Occipital lobe (tissue), 2 donors: Measurements from ENCODE around the gene COL4A3. TPM values are rescaled to one million over a fixed set of nuclear protein-coding genes. Genes with fewer than 3 reads are reported as not detected.

ENCODE experiments used
- DNase-seq: peaks from one replicate; lab custom pipeline; 2025; lab: John Stamatoyannopoulos, UW
- total RNA-seq: library from RNA; depleted of rRNA; stranded (reverse); fragments of >200 nt; gene quantifications from one replicate; pipeline ENCODE4 v1.2.3, GENCODE V29; 2014

Gene COL4A3
- total RNA-seq, 1 donor from 2014 or later: 0.16 TPM

DNA sequence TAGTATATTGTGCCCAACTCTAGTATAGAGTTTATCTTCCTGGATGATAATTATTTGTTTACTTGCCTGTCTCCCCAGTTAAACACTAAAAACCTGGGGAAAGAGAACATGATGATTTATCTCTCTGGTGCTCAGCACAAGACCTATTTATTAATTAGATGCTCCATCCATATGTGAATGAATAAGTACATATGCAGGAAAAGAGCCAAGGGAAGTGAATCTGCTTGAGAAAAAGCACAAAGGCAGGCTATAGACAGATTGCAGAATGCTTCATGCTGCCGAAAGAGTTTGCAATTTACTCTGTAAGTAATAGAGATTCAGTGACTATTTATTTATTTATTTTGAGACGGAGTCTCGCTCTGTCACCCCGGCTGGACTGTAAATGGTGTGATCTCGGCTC lies 123.3 kb downstream of the COL4A3 start:
- no peak for DNase-seq

GRCh38 chr2:227292314-227292713 lies 127.9 kb downstream of the COL4A3 start:
- DNase-seq: no peak

DNA sequence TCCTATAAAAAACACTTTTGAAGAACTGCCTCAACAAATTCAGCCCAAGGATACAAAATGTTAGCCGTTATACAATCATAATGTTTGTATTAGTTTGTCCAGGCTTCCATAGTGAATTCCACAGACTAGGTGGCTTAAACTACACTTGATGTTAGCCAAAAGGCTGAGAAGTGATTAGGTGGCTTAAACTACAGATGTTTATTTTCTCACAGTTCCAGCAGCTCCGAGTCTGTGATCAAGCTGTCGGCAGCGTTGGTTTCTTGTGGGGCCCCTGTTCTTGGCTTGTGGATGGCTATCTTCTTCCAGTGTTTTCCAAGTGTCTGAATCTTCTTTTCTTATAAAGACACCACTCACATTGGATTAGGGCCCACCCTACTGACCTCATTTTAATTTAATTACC lies 129.1 kb downstream of the COL4A3 start:
- no peak for DNase-seq

DNA sequence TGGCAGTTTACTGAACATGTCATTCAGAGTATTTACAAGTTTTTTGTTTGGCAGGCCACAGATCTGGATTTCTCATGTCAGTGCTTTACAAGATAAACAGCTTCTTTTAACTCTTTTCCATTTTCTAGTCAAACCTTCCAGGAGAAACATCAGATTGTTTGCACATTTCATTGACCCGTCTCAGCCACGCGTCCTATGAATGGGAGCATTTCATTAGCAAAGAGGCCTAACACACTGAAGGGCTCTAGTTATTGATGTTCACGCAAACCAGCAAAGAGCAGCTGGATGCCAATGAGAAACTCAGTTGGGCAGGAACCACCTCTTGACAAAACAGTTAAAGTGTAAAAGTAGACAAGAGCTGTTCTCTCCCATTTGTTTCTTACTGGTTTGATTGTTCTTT lies 131.4 kb downstream of the COL4A3 start:
- DNase-seq: no peak

DNA sequence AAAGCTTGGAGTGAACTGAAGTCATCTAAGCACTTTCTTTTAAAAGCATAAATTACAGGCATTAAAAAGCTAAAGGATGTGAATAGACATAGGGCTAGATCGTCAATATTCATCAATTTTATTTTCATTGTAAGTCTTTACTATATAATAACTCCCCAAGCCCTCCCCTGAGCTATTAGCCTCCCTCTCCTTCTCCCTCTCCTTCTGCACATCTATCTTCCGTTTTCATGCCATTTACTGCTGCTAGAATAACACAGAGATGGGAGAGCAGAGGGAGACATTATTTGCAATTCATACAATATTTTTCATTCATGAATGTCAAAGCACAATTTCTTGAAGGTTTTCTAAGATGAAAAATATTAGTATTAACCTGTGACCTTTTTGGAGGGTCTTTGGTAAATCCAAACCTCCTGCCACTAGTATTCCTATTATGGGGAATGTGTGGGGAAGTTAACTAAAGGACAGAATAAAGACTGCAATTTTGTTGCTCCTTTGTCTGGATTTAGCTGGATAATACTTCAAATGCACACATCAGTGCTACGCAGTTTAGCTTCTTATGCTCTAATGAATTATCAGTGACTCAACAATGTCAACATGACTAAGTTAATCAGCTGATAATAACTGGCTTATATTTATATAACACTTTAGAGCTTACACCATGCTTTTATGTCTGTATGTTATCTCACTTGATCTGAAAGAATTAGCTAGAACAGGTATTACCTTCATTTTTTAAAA lies 132.4 kb downstream of the COL4A3 start:
- DNase-seq: no peak

- no peak for DNase-seq
These were observed 137.1 kb downstream of the COL4A3 start for GRCh38 chr2:227301523-227301922.

DNA sequence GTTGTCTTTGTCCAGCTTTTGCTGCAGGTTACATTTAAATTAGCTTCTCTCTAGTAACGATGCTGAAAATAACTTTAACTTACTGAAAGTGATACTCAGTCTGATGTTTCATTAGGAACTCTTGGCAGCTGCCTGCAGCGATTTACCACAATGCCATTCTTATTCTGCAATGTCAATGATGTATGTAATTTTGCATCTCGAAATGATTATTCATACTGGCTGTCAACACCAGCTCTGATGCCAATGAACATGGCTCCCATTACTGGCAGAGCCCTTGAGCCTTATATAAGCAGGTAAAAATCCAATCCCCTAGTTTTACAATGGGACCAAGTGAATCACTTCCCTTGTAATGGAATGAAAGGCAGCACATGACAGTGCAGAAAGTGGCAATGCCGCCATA lies 144.4 kb downstream of the COL4A3 start:
- peak; percentile 22 for DNase-seq

GRCh38 chr2:227310756-227311110 lies 146.3 kb downstream of the COL4A3 start:
- no peak for DNase-seq

DNA sequence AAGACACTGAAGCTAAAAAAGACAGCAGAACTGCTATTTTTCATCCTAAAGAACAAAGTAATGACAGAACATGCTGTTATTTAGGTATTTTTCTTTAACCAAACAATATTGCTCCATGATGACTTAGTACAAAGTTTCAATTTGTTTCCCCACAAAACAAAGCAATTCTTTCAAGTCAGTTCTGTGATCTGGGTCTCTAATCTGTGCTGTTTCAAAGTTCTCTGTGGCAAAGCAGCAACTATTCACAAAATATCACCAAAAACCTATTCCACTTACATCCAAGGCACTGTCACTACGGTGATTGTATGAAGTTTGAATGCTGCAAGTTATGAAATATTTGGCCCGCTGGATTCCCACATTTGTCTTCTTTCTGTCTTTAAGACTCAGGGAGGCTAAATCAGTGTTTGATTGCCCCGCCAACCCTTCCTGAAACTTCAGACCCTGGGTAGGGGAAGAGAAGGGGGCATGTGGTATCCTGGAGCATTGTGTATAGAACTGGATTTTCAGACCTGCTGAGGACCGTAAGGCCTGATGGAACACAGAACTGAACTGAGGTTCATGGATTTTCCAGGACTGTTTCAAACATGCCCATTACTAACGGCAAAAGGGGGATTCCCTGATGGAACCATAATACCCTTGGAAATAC lies 147.6 kb downstream of the COL4A3 start:
- DNase-seq: no peak

- DNase-seq: no peak
These were observed 148.2 kb downstream of the COL4A3 start for GRCh38 chr2:227312579-227312978.

- DNase-seq: no peak
These were observed 148.9 kb downstream of the COL4A3 start for GRCh38 chr2:227313310-227313709.

DNA sequence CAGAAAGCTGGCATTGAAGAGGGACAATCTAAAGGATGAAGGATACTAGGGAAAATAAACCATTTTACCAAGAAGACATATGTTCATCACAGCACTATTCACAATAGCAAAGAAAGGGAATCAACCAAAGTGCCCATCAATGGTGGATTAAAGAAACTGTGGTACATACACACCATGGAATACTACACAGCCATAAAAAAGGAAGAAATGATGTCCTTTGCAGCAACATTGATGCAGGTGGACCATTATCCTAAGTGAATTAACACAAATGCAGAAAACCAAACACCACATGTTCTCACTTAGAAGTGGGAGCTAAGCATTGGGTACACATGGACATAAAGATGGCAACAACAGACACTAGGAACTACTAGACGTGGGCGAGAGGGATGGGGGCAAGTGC lies 153.4 kb downstream of the COL4A3 start:
- no peak for DNase-seq

DNA sequence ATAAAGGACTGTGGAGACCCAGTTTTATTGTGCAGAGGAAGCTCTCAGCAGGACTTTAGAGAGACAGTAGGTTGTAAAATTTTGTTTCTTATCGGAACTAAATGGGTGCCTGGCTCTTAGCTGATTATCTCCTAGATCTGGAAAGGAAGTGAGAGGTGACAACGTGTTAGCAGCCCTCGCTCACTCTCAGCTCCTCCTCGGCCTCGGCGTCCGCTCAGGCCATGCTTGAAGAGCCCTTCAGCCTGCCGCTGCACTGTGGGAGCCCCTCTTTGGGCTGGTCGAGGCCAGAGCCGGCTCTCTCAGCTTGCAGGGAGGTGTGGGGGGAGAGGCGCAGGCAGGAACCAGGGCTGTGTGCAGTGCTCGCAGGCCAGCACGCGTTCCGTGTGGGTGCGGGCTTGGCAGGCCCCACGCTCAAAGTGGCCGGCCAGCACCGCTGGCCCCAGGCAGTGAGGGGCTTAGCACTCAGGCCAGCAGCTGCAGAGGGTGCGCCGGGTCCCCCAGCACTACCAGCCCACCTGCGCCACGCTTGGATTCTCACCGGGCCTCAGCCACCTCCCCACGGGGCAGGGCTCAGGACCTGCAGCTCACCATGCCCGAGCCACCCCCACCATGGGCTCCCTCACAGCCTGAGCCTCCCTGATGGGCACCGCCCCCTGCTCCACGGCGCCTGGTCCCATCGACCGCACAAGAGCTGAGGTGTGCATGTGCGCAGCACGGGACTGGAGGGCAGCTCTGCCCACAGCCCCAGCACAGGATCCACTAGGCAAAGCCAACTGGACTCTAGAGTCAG lies 156.1 kb downstream of the COL4A3 start:
- DNase-seq: no peak

DNA sequence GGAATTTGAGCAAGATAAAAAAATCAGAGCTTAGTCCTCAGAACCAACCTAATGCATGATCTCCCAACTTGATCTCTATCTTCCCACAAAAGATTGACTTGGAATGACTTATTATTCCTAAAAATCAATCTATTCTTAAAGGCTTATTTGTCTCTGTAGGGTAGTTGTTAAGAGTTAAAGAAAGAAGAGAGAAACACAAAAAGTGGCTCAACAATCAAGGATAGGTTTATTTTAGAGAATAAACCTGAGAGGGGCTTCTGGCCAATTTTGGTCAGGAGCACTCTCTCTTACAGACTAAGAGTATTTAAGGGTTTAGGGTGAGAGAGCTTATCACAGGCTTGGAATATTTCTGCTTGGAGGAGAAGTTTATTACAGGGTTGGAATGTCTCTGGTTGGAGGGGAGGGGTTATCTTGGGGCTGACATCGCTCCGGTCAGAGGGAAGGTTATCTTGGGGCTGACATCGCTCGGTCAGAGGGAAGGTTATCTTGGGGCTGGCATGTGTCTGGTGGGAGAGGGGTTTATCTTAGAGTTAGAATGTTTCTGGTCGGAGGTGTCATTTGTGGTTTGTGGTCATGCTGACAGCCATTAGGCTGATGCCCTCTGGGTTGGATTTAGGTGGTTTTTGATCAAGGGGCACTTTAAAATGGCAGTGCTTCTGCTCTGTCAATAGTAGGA lies 158.2 kb downstream of the COL4A3 start:
- DNase-seq: no peak

DNA sequence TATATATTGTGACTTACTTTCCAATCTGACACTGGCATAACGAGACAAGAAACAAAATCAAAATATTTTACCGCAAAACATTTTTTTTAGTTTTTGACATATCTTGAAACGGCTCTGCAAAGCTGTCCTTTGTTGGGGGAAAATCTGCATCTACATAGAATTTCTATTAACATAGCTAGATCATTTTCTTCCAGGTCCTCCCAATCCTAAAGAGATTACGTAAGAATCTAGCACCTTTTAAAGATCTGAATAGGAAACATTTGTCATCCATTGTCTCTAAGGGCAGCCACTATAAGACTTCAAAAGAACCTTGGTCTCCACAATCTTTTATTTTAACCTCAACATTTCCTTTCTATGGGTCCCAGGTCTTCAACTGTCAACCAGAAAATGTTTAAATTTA lies 159.4 kb downstream of the COL4A3 start:
- no peak for DNase-seq

GRCh38 chr2:227324642-227324994 lies 160.2 kb downstream of the COL4A3 start:
- DNase-seq: peak; percentile 21

DNA sequence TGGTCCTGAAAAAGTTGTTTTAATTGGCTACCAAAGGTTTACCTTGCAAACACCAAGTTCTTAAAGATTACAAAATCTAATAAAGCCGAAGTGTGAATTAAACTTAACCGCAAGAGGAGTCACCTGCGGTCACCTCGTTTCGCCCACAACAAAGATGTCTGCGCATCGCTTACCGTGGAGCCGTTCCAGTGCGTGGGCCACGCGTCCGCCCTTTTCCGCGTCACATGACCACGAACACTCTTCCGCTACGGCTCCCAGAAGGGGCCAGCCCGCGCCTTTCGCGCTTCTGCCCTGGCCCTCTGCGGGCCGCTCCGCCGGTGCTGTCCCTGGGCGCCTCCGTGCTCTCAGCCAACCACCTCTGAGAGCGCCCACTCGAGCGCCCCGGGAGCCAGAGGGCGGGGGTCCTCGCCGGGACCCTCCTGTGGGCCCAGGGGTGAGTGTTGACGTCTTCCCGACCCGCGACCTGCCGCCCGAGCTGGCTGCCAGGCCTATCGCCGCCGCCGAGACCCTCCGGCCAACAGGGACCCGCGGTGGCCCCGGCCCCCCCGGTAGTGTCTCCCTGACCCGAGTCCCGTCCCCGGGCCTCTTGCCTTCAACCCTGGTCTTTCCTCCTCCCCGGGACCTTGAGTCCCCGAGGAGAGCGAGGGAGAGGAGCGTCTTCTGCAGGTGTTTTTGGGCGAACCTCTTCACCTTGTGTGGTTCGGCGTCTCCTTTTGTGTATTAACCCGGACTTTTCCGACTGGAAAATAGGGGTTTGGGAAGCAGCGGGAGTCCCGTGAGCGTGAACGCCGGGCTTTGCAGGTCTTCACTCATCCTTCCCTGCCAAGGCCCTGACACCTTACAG lies 160.8 kb downstream of the COL4A3 start, which contains the start of gene MFF:
MFF (plus strand) TSS at position 257 of the 844 bp plus-strand sequence. CDS start 5,415 bp downstream, outside the sequence.
- peak; percentile 88 for DNase-seq

- peak; percentile 40 for DNase-seq
These were observed 161.4 kb downstream of the COL4A3 start for GRCh38 chr2:227325839-227326195.

GRCh38 chr2:227326783-227327182 lies 162.4 kb downstream of the COL4A3 start:
- no peak for DNase-seq

DNA sequence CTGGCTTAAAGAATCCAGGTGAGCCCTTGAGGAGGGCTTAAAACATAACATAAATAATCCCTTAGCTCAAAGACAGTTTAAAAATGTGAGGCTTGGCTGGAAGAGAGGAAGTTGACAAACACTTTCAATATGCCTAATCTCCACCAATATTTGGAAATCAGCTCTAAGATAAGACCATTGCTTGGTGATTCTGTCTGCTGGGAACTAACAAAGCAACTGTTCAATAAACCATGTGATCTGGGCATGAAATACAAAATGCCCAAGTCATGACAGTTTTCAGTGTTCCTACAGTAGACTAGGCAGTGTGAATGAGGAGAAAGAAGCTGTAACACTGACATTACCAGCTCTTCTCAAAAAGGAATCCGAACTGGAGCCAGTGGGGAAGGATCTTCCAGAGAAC lies 171.3 kb downstream of the COL4A3 start:
- no peak for DNase-seq

DNA sequence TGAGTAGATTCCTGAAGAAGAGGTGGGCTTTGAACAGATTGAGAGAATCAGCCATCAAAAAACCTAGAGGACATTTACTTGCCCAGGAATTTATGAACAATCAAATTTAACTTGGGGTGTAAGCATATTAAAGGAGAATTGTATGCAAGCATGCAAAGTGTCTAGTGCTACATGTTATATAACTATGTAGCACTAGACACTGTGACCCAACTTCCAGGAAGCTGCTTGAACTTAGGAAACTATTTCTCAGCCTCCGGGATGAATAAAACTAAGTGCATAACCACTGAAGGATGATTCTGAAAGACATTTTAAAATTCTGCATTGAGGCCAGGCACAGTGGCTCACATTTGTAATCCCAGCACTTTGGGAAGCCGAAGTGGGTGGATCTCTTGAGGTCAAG lies 173.0 kb downstream of the COL4A3 start:
- no peak for DNase-seq
